ENCODE data around the gene WASHC1. TPM values are rescaled to one million over a fixed set of nuclear protein-coding genes. Genes with fewer than 3 reads are reported as not detected.
"Not testable (repeated sequence)": the region's sequence is repeated elsewhere in the genome, so short reads cannot be mapped to it uniquely, and the experiment has no call there.

WASHC1 gene
- total and polyA plus RNA-seq, 2 of the 13 experiments (the other 11 are each of a cell fraction or from before 2014, with no cell fraction given), result 10.9 to 13.0 TPM

DNA sequence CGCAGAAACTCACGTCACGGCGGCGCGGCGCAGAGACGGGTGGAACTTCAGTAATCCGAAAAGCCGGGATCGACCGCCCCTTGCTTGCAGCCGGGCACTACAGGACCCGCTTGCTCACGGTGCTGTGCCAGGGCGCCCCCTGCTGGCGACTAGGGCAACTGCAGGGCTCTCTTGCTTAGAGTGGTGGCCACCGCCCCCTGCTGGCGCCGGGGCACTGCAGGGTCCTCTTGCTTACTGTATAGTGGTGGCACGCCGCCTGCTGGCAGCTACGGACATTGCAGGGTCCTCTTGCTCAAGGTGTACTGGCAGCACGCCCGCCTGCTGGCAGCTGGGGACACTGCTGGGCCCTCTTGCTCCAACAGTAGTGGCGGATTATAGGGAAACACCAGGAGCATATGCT is 18.1 kb downstream of the WASHC1 start:
- WGBS (ENCODE audit: low lambda C conversion rate), result 16% methylated on average over 10 of the region's 26 CpGs
- FAIRE-seq; H3K4me3 ChIP-seq (replicated peaks in 1 of 3; ENCODE audit: insufficient read depth in 1 of 3, low read depth in 2 of 3, low read length in 3 of 3); POLR2A ChIA-PET; H3K27me3 ChIP-seq (ENCODE audit: control insufficient read depth in 1 of 2, insufficient read depth in 2 of 2, low read length in 2 of 2); H3K79me2 ChIP-seq (ENCODE audit: insufficient read depth, low read length); DNase-seq (ENCODE audit: low spot score); H3K4me1 ChIP-seq (ENCODE audit: insufficient read depth, low read length); H3K9me3 ChIP-seq (ENCODE audit: low read length); H3K9ac ChIP-seq (ENCODE audit: insufficient read depth, low read depth, low read length); intact Hi-C loops (cut with micrococcal nuclease; ENCODE audit: unreplicated experiment); CTCF ChIA-PET (ENCODE audit: low intra/inter-chr PET ratio, low total read pairs); H2AFZ ChIP-seq (ENCODE audit: low read length); in situ Hi-C loops (cut with HindIII; ENCODE audit: extremely low pct_ligation_motif_present, low pct_unique_long_range_greater_than_20kb); H3K27ac ChIP-seq (ENCODE audit: extremely low read length, insufficient read depth, low read length); ATAC-seq; BruUV-seq (replicated peaks); H4K20me1 ChIP-seq (ENCODE audit: insufficient read depth, low read length); H3K4me2 ChIP-seq (ENCODE audit: low read depth, low read length); H3K36me3 ChIP-seq (replicated peaks in 1 of 2; ENCODE audit: control insufficient read depth in 1 of 2, insufficient read depth in 2 of 2, low read length in 2 of 2); TF ChIP-seq FOXA1 (IDR thresholded peaks at IDR 0.05): not testable (repeated sequence)
- TF ChIP-seq TERF1 (CRISPR knock-in tag; IDR thresholded peaks at IDR 0.05) (peak; percentile 98), FOXA1 (CRISPR knock-in tag; IDR thresholded peaks at IDR 0.05) (0 out of 2 replicates have a peak, but pooled peaks have one; percentile 18), FOXA3 (CRISPR knock-in tag; IDR thresholded peaks at IDR 0.05) (0 out of 2 replicates have a peak, but pooled peaks have one; percentile 5), GABPB1 (CRISPR knock-in tag; IDR thresholded peaks at IDR 0.05) (peak; percentile 27; the same call in 1 of the 2 replicates), STAG1 (CRISPR knock-in tag; IDR thresholded peaks at IDR 0.05) (peak; percentile 57), ZBTB33 (CRISPR knock-in tag; IDR thresholded peaks at IDR 0.05) (peak; percentile 95), ZMYM4 (CRISPR knock-in tag; IDR thresholded peaks at IDR 0.05) (0 out of 2 replicates have a peak, but pooled peaks have one; percentile 19), SETDB1 (CRISPR knock-in tag; IDR thresholded peaks at IDR 0.05; ENCODE audit: borderline replicate concordance) (peak; percentile 96), ZNF788 (CRISPR knock-in tag; IDR thresholded peaks at IDR 0.05; ENCODE audit: borderline replicate concordance) (peak; percentile 31; the same call in 1 of the 2 replicates), GATAD2A (CRISPR knock-in tag; IDR thresholded peaks at IDR 0.05) (0 out of 2 replicates have a peak, but pooled peaks have one; percentile 18), MYC (CRISPR knock-in tag; IDR thresholded peaks at IDR 0.05; ENCODE audit: borderline replicate concordance) (peak; percentile 20; the same call in 1 of the 2 replicates), HOXA3 (CRISPR knock-in tag; IDR thresholded peaks at IDR 0.05) (peak; percentile 50; the same call in 1 of the 2 replicates), CBX5 (CRISPR knock-in tag; IDR thresholded peaks at IDR 0.05; ENCODE audit: borderline replicate concordance) (0 out of 2 replicates have a peak, but pooled peaks have one; percentile 42)
- TF ChIP-seq, protein P1, sequence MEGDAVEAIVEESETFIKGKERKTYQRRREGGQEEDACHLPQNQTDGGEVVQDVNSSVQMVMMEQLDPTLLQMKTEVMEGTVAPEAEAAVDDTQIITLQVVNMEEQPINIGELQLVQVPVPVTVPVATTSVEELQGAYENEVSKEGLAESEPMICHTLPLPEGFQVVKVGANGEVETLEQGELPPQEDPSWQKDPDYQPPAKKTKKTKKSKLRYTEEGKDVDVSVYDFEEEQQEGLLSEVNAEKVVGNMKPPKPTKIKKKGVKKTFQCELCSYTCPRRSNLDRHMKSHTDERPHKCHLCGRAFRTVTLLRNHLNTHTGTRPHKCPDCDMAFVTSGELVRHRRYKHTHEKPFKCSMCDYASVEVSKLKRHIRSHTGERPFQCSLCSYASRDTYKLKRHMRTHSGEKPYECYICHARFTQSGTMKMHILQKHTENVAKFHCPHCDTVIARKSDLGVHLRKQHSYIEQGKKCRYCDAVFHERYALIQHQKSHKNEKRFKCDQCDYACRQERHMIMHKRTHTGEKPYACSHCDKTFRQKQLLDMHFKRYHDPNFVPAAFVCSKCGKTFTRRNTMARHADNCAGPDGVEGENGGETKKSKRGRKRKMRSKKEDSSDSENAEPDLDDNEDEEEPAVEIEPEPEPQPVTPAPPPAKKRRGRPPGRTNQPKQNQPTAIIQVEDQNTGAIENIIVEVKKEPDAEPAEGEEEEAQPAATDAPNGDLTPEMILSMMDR (CRISPR knock-in tag; IDR thresholded peaks at IDR 0.05), result peak; percentile 77
- TF ChIP-seq, protein P2, sequence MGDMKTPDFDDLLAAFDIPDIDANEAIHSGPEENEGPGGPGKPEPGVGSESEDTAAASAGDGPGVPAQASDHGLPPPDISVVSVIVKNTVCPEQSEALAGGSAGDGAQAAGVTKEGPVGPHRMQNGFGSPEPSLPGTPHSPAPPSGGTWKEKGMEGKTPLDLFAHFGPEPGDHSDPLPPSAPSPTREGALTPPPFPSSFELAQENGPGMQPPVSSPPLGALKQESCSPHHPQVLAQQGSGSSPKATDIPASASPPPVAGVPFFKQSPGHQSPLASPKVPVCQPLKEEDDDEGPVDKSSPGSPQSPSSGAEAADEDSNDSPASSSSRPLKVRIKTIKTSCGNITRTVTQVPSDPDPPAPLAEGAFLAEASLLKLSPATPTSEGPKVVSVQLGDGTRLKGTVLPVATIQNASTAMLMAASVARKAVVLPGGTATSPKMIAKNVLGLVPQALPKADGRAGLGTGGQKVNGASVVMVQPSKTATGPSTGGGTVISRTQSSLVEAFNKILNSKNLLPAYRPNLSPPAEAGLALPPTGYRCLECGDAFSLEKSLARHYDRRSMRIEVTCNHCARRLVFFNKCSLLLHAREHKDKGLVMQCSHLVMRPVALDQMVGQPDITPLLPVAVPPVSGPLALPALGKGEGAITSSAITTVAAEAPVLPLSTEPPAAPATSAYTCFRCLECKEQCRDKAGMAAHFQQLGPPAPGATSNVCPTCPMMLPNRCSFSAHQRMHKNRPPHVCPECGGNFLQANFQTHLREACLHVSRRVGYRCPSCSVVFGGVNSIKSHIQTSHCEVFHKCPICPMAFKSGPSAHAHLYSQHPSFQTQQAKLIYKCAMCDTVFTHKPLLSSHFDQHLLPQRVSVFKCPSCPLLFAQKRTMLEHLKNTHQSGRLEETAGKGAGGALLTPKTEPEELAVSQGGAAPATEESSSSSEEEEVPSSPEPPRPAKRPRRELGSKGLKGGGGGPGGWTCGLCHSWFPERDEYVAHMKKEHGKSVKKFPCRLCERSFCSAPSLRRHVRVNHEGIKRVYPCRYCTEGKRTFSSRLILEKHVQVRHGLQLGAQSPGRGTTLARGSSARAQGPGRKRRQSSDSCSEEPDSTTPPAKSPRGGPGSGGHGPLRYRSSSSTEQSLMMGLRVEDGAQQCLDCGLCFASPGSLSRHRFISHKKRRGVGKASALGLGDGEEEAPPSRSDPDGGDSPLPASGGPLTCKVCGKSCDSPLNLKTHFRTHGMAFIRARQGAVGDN (CRISPR knock-in tag; IDR thresholded peaks at IDR 0.05), result peak; percentile 40

All from HepG2 (cell line).